Retina (tissue), 1 donor: ENCODE results near the gene VSX2.
"Not testable (repeated sequence)": the region's sequence is repeated elsewhere in the genome, so short reads cannot be mapped to it uniquely, and the experiment has no call there.

Experiments used
- DNase-seq: peaks from one replicate; pipeline ENCODE4 v3.0.0-alpha.2; 2016

Gene VSX2

DNA sequence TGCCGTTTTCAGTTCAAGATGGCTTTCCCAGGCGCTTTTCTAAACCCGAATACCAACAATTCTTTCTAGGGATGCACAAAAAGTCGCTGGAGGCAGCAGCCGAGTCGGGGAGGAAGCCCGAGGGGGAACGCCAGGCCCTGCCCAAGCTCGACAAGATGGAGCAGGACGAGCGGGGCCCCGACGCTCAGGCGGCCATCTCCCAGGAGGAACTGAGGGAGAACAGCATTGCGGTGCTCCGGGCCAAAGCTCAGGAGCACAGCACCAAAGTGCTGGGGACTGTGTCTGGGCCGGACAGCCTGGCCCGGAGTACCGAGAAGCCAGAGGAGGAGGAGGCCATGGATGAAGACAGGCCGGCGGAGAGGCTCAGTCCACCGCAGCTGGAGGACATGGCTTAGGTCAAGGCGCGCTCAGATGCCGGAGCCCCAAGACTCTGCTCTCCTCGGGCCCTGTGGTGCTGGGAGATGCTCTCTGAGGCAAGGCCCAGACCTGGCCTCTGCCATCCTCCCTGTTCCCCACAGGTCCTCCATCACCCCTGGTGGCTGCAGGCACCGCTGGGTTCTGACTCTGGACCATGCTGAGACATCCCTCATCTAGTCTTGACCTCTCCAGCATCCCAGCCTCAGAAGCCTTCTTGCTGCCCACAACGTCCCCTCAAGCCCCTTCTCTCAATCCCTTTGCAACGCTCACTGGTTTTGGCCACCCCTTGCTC lies 21.4 kb downstream of the VSX2 start:
- DNase-seq: no peak

DNA sequence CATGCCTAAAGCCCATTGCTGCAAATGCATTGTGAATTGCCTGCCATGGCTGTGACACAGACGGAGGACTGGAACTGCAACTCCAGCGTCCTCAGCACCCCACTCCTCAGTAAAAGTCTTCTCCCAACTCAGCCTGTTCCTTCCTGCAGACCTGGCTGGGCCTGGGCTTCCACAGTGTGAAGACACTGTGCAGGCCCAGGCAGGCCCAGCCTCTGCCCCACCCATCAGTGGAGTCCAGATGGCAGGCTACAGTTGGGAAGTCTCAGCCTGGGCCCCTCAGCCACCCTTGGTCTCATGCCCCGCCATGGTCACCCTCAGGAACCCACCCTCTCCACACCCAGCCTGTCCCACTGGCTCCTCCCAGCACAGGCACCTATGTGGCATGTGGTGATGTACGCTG lies 22.0 kb downstream of the VSX2 start:
- DNase-seq: no peak

DNA sequence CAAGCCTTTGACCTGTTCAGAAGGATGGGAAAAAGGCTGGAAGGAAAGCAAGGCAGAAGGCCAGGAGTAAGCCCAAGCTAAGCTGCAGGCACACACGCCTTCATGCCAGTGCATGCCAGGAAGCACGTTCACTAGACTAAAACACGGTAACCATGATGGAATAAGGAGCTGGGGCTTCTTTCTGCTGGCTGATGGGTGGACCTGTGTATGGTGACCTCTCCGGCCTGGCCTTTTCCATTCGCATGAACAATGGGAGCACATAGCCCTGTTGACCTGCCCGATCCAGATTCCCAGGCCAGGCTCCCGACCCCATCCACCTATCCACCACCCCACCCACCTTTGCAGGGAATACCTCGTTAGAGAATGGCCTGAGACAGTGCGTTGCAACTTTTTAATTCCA lies 22.8 kb downstream of the VSX2 start:
- DNase-seq: no peak

DNA sequence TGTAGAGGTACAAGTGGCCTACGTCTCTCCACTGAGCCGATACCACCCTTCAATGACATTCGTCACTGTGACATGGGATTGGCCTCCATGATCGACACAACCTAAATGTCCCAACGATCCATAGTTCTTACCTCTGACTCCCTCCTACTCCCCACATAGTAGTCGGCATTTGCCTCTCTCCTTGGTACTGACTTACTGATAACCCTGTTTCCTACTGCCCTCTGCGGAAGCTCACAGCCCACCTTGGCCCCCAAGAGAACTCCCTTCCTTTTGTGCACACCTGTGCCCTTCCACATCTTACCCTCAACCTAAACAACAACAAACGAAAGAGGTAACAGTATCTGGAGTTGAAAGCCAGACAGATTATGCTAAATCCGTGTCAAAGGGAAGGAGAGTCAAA lies 23.9 kb downstream of the VSX2 start:
- DNase-seq: no peak

DNA sequence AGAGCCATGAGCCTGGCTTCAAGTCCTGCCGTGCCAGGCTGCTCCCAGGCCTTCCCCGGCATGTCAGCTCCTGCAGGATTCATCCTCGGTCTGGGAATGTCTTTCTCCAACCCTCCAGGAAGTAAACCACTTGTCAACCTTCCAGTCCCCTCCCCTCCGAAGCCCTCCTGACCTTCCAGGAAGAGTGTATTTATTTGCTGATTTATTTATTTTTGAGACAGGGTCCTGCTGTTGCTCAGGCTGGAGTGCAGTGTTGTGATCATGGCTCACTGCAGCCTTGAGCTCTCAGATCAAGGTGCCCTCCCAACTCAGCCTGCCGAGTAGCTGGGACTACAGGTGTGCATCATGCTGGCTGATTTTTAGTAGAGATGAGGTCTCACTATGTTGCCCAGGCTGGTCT lies 24.7 kb downstream of the VSX2 start:
- no peak for DNase-seq

DNA sequence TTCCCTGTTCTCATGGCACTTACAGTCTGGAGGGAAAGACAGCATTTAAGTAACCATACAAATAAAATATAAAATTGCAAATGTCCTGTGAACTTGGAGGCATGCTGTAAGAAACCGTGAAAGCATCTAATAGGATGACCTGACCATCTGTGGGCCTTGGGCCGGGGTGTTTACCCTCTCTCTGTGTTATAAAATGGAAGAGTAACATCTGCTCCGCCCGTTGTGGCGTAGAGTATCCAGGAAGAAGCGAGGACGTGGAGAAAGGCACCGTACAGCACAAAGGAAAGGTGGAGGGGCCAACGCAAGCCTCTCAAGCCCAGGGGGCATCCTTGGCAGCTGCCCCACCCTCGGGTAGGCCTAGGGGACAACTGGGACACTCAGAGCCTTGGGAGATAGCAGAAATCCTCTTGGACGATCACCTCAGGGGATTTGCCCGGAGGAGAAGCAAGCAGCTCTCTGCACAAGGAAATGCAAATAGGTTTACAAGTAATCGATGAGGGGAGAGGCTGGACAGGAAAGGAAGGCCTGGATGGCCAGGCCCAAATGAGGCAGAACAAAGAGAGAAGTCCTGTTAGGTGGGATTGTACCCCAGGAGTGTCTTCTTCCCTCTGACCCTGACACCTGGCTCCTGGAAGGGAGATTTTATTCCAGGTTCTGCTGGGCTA lies 26.2 kb downstream of the VSX2 start:
- no peak for DNase-seq

DNA sequence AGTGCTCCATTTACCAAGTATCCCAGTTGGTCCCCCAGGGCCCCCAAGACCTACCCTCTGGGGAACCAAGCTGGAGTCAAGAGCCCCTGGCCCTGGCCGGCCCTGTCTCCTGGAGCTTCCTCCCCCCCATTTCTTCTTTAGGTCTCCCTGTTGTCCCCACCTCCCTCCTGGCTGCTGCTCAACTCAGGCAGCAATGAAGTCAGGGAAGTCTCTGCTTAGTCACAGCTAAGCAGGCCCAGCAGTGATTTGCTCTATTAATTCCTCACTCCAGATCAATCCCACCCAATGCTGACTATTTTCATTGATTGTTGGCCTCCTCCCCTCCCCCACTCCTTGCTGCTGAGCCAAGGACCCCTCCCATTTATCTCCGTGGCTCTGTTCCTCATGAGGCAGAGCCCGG lies 28.3 kb downstream of the VSX2 start:
- DNase-seq: no peak

DNA sequence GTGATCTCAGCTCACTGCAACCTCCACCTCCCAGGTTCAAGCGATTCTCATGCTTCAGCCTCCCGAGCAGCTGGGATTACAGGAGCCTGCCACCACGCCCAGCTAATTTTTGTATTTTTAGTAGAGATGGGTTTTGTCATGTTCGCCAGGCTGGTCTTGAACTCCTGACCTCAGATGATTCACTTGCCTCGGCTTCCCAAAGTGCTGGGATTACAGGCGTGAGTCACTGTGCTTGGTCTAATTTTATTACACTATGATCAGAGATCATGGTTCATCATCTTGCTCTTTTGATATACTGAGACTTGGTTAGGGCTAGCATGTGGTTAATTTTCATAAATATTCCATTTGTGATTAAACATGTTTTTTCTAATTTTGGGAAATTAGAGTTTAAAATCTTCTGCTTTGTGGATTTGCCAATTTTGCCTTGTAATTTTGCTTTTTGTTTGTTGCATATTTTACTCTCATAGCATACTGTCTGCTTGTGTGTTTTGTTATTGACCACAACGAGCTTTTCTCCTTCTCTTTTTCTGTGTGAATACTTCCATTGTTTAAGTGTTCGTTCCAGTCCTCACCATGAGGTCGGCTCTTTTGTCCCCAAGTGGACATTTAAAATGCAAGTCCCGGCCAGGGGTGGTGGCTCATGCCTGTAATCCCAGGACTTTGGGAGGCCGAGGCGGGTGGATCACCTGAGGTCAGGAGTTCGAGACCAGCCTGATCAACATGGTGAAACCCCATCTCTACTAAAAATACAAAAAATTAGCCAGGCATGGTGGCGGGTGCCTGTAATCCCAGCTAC lies 31.3 kb downstream of the VSX2 start:
- DNase-seq: not testable (repeated sequence)

DNA sequence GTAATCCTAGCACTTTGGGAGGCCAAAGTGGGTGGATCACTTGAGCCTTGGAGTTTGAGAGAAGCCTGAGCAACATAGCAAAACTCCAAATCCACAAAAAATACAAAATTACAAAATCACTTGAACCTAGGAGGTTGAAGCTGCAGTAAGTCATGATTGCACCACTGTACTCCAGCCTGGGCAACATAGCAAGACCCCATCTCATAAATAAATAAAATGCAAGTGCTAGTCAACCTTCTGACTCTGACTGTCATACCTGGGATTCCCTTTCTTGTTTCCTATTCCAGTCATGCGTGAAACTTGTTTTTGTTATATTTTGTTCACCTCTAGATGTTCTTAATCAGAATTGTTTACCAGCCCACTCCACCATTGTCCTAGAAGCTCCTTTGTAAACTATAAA lies 32.1 kb downstream of the VSX2 start:
- no peak for DNase-seq

DNA sequence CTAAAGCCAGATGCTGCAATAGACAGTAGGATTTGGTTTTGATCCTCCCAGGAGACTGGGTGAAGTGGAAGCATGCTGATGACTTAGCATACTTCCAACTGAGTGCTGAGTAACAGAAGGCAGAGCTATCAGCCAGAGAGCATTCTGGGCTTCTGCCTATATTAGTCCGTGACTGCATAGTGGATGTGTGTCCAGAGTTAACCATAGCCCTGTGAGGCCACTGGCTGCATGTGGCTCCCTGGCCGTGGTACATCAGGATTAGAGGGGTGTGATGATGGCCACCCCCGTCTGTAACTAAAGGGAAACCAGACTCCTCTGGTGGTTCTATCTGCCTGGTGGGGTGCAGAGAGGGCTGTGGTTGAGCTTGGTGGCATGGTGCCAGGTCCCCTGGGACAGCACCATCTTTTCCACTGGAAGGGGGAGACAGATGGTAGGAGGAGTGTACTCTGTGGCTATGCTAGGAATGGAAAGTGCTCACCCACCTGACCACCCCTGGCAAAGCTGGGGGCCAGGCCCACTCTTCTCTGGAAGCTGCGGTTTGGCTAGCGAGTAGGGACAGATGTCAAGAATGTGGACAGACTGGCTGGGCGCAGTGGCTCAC lies 36.1 kb downstream of the VSX2 start:
- DNase-seq: no peak

DNA sequence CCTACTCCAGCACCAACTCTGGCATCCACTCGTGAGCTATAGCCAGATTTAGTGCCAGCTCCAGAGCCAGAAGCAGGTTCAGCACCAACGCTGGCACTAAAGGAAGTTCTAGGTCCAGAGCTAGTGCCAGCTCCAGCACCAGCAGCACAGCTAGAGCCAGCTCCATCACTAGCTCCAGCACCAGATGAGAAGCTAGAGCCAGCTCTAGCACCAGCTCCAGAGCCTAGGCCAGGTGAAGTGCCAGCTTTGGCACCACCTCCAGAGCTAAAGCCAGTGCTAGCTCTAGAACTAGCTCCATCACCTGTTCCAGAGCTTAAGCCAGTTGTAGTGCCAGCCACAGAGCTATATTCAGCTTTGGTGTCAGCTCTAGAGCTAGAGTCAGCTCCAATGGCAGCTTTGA lies 38.8 kb downstream of the VSX2 start:
- DNase-seq: no peak

DNA sequence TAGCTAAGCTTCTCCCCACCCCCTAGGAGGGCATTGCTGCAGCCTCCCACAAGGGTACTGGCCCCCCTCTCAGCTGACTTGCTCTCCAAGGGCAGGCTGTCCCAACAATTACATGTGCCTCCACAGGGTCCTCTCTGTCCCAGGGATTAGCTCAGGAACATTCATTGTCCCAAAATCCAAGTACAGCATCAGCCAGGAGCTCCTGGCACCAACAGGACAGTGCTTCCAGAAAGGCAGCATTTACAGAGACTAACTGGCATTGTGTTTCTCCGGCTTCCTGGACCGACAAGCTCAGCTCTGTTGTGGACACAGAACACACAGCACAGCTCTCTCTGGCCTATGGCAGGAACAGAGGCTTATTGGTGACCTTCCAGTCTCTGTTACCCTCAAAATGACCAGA lies 41.8 kb downstream of the VSX2 start:
- no peak for DNase-seq

DNA sequence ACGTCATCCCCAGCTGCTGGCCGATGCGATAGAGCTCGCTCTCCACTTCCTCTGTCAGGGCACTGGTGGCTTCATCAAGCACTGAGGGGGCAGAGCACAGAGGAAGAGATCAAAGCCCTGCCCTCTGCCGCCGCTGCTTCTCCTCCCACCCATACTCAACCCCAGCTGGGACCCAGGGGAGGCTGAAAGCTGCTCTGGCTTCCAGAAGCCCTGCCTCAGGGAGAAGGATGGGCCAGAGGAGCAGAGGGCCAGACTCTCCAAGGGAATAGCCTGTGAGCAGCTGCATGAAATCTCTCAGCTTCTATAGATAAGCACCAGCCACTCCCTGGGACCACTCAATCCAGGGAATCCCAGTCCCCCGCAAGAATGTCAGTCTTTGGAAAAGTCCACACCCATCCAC lies 47.5 kb downstream of the VSX2 start:
- no peak for DNase-seq

DNA sequence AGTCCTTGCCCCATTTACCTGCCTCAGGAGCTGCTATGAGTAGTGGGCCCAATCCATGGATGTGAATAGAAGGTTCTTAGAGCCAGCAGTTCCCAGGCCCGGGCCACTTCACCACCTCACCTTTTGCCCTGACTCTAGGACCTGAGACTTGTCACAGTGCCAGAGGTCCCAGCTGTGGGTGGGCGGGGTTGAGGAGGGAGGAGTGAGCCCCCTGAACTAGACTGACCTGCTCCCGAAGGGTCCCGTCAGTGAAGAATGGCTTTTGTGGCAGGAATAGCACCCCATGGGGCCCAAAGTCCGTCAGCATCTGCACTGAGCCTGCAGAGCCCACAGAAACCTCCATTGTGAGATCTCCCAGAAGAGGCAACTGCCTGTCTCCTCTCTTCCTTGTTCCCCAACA lies 50.6 kb downstream of the VSX2 start:
- DNase-seq: no peak

DNA sequence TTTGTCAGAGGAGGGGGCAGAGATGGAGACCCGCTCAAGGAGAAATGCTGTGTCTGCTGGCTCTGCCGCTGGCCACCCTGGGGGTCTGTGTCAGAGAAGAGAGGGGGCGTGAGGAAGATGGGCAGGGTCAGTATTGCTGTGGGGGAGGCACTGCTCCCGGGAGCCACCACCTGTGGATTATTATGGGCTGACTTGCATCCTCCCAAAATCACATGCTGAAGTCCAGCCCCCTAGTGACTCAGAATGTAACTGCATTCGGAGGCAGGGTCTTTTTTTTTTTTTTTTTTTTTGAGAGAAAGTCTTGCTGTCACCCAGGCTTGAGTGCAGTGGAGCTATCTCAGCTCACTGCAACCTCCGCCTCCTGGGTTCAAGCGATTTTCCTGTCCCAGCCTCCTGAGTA lies 51.2 kb downstream of the VSX2 start:
- DNase-seq: peak; percentile 31

DNA sequence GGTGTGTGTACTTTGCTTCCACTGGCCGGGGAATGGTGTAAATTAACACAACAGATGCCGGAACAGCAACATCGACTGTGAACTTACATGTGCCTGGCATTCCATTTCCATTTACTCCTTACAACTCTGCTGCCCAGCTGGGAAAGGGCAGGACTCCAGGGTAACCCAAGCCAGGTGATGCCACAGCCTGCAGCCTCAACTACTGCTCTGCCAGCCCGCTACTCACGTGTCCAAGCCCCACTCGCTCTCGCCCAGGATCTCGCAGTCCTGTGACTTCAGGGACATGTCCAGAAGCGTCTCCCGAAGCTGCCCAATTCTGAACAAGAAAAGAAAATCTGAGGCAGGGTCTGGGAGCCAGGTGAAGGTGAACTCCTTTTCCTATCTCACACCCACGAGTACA lies 52.8 kb downstream of the VSX2 start:
- DNase-seq: no peak

DNA sequence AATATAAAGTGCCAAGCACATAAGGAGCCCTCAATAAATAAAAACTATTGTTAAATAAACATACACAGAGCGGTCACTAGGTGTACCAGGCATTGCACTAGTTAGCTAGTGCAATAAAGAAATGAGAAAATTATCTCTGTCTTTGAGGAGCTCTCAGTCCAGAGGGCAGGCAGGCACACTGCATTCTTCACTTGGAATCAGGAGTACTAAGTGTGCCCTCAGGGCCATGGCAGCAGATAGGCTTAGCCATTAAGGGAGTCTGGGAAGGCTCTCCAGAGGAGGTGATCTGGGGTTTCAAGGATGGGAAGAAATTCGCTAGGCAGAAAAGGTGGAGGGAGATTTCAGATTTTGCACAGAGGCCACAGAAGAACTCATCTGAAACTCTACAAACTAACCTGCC lies 54.4 kb downstream of the VSX2 start:
- no peak for DNase-seq

DNA sequence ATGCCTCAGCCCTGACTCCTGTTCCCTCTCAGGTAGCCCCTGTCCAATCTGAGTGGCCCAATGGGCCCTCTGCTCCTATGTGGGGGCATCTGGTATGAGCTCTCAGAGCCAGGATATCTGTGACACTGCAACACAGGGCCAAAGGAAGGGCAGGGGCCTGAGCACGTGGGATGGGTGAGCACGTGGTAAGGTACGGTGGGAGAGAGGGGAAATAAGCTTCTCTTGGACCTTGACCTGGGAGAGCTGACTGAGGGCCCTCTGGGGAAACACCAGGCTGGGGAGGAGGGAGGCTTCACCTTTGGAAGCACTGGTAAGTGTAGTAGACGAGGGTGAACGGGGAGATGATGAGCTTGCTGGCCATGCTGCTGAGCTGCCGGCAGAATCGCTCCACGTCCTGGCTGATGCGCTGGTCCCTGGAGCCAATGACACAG lies 56.8 kb downstream of the VSX2 start:
- DNase-seq: no peak

DNA sequence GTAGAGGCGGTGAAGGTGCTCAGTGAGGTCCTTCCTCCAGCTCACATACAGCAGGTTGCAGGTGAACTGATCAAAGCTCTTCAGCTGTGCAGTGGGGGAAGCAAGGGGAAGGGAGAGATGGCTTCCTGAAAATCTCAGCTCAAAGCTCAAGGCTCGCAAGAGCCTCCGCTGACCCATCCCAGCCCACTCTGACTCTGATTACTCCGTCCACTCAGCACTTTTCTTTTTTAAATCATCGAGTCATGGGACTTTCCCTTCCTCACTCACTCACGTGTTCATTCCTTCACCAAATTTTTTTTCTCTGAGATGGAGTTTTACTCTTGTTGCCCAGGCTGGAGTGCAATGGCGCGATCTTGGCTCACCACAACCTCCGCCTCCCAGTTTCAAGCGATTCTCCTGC lies 58.7 kb downstream of the VSX2 start:
- DNase-seq: no peak

DNA sequence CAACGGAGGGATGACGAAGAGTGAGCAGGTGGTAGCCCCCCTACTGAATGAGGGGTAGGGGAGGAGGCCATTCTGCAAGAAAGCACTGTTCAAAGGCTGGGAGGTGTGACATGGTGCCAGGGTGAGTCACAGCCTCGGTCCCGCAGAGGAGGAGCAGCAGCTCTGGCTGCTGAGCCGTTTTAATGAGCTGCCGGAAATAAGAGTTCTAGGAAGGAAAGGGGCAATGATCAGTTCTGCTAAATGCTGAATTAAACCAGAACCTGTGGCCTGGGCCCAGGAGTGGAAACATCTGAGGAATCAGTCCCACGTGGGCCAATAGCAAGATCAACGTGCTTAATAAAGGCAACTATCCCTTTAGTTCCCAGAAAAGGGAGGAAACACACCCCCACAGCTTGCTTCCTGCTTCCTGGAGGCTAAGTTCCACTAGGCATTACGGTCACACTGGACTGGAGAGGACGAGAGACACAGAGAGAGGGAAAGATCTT lies 59.9 kb downstream of the VSX2 start:
- no peak for DNase-seq

DNA sequence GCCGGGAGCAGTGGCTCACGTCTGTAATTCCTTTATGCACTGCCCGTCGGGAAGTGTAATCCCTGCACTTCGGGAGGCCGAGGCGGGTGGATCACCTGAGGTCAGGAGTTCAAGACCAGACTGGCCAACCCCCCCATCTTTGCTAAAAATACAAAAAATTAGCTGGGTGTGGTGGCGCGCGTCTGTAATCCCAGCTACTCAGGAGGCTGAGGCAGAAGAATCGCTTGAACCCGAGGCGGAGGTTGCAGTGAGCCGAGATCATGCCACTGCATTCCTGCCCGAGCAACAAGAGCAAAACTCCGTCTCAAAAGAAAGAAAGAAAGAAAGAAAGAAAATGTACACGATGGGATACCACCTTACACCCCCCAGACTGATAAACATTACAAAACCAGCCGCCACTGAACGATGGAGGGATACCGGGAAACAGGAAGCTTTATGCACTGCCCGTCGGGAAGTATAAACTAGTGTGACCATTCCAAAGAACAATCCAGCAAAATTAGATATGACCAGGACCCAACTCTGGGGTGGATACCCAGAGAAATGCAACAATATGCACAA lies 62.4 kb downstream of the VSX2 start:
- DNase-seq: no peak

DNA sequence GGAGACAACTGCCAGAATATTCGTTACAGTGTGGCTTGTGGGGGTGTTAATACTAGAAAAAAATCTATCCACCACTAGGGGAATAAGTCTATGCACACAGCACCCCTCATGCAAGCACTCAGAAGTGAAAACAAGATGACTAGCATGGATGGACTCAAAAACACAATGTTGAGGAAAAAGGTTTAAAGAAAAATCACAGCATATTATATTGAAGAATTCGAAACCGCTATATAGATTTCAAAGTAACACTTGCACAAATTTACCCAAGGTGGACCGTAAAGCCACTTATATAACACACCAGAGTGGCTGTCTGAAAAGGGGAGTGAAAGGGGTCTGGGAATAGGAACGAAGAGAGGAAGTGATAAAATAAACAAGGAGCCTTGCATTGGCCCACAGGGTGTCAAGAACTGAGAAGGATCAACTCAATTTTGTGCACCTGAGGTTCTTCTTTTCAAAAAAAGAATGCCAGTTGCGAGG lies 62.9 kb downstream of the VSX2 start:
- peak; percentile 66 for DNase-seq
